IMR-90 (cell line): Measurements from ENCODE around the gene TIE1. TPM values are rescaled to one million over a fixed set of nuclear protein-coding genes. Genes with fewer than 3 reads are reported as not detected.

Source experiments
- ATAC-seq: fragments of 200-7000 bp; cut with Tn5 transposase; 2 replicates; pipeline ENCODE4 v1.9.1; 2020; ENCODE audit warnings: low read depth, mild to moderate bottlenecking, moderate library complexity
- BruUV-seq: library from RNA; stranded (reverse); fragments of 400-500 nt; replicated peaks from 2 replicates; lab custom pipeline; 2021; lab: Mats Ljungman, UMichigan
- CTCF ChIA-PET: fragments of 300-600 bp; formaldehyde crosslinking; extraction: SDS; loops from one replicate; lab custom pipeline; 2021; ENCODE audit warnings: antibody characterized with exemption; lab: Yijun Ruan, JAX
- POLR2A ChIA-PET: fragments of 300-600 bp; sonication (Branson Sonifier 250); formaldehyde crosslinking; loops from one replicate; lab custom pipeline; 2022; ENCODE audit warnings: antibody characterized with exemption; ENCODE audit not compliant: unreplicated experiment; lab: Charles Lee
- DNase-seq: peaks from one replicate; pipeline ENCODE4 v3.0.0; 2013
- H2AFZ ChIP-seq: replicated peaks from 2 replicates; pipeline ENCODE3; 2013; ENCODE audit warnings: low read length, mild to moderate bottlenecking; ENCODE audit not compliant: poor library complexity
- H2AK5ac ChIP-seq: 2 replicates; pipeline ENCODE4 v1.6.1; 2013; ENCODE audit warnings: low read depth, low read length, inconsistent platforms
- H2AK9ac ChIP-seq: replicated peaks from 2 replicates; pipeline ENCODE3; 2013; ENCODE audit warnings: mild to moderate bottlenecking, low read depth, low read length, moderate library complexity; ENCODE audit not compliant: poor library complexity
- H2BK120ac ChIP-seq: 2 replicates; pipeline ENCODE4 v1.6.1; 2013; ENCODE audit warnings: low read depth, low read length, inconsistent platforms
- H2BK15ac ChIP-seq: 3 replicates; pipeline ENCODE4 v1.6.1; 2013; ENCODE audit warnings: low read depth, low read length, inconsistent platforms
- H2BK20ac ChIP-seq: 2 replicates; pipeline ENCODE4 v1.6.1; 2013; ENCODE audit warnings: low read depth, mild to moderate bottlenecking, inconsistent platforms, low read length, moderate library complexity
- H2BK5ac ChIP-seq: 2 replicates; pipeline ENCODE4 v1.6.1; 2013; ENCODE audit warnings: mild to moderate bottlenecking, low read depth, low read length, inconsistent platforms; ENCODE audit not compliant: poor library complexity, severe bottlenecking
- H3K14ac ChIP-seq: replicated peaks from 2 replicates; pipeline ENCODE4 v1.6.1; 2013; ENCODE audit warnings: low read depth, low read length, inconsistent platforms
- H3K18ac ChIP-seq: 2 replicates; pipeline ENCODE4 v1.6.1; 2013; ENCODE audit warnings: low read depth, low read length, control low read depth
- H3K23ac ChIP-seq: 2 replicates; pipeline ENCODE4 v1.6.1; 2013; ENCODE audit warnings: low read depth, low read length, inconsistent platforms
- H3K27ac ChIP-seq: 2 replicates; pipeline ENCODE4 v1.5.1; 2013; ENCODE audit warnings: mild to moderate bottlenecking, control low read depth, low read length; ENCODE audit not compliant: insufficient read depth
- H3K27me3 ChIP-seq: 2 replicates; pipeline ENCODE4 v1.6.1; 2013; ENCODE audit warnings: low read length; ENCODE audit not compliant: control insufficient read depth, insufficient read depth
- H3K36me3 ChIP-seq: 2 replicates; pipeline ENCODE4 v1.6.1; 2013; ENCODE audit warnings: low read length, mixed read lengths; ENCODE audit not compliant: control insufficient read depth, insufficient read depth
- H3K4ac ChIP-seq: 2 replicates; pipeline ENCODE4 v1.6.1; 2013; ENCODE audit warnings: low read depth, low read length, inconsistent platforms
- H3K4me1 ChIP-seq: 2 replicates; pipeline ENCODE4 v1.6.1; 2013; ENCODE audit warnings: low read length, mixed read lengths; ENCODE audit not compliant: control insufficient read depth, insufficient read depth
- H3K4me2 ChIP-seq: 2 replicates; pipeline ENCODE4 v1.6.1; 2013; ENCODE audit warnings: low read depth, mild to moderate bottlenecking, control low read depth, low read length, moderate library complexity
- H3K4me3 ChIP-seq: 2 replicates; pipeline ENCODE4 v1.5.1; 2013; ENCODE audit warnings: low read depth, mild to moderate bottlenecking, control low read depth, low read length, moderate library complexity; ENCODE audit not compliant: insufficient read depth
- H3K56ac ChIP-seq: 2 replicates; pipeline ENCODE4 v1.6.1; 2013; ENCODE audit warnings: low read length, inconsistent platforms; ENCODE audit not compliant: insufficient read depth; ENCODE audit errors: extremely low read depth
- H3K79me1 ChIP-seq, 2 experiments: 2 replicates each; pipeline ENCODE4 v1.6.1; 2013; ENCODE audit warnings: low read length in 2 of 2, inconsistent platforms in 1 of 2, low read depth in 1 of 2
- H3K9ac ChIP-seq: 2 replicates; pipeline ENCODE4 v1.6.1; 2013; ENCODE audit warnings: low read depth, low read length, control low read depth
- H3K9me1 ChIP-seq: 2 replicates; pipeline ENCODE4 v1.6.1; 2013; ENCODE audit warnings: low read length, inconsistent platforms; ENCODE audit not compliant: insufficient read depth
- H3K9me3 ChIP-seq: 2 replicates; pipeline ENCODE4 v1.6.1; 2013; ENCODE audit warnings: low read length; ENCODE audit not compliant: control insufficient read depth, insufficient read depth
- H4K20me1 ChIP-seq: 2 replicates; pipeline ENCODE4 v1.6.1; 2013; ENCODE audit warnings: low read length, inconsistent platforms; ENCODE audit not compliant: insufficient read depth
- H4K5ac ChIP-seq: 2 replicates; pipeline ENCODE4 v1.6.1; 2013; ENCODE audit warnings: mild to moderate bottlenecking, low read depth, low read length, control low read depth
- H4K8ac ChIP-seq, 2 experiments: 2 replicates each; pipeline ENCODE4 v1.6.1; 2013; ENCODE audit warnings: low read depth in 2 of 2, low read length in 2 of 2, control low read depth in 1 of 2, inconsistent platforms in 1 of 2
- H4K91ac ChIP-seq: 2 replicates; pipeline ENCODE4 v1.6.1; 2013; ENCODE audit warnings: low read depth, low read length, inconsistent platforms; ENCODE audit not compliant: insufficient read depth
- BHLHE40 ChIP-seq: fragments of 150-350 bp; IDR thresholded peaks from 2 replicates; pipeline ENCODE4 v1.6.1; 2016; ENCODE audit warnings: mild to moderate bottlenecking, low read depth, low read length
- CEBPB ChIP-seq: IDR thresholded peaks from 2 replicates; pipeline ENCODE4 v1.6.1; 2012; ENCODE audit warnings: low read depth, low read length, improper control_type of control experiment
- CHD1 ChIP-seq: IDR thresholded peaks from 2 replicates; pipeline ENCODE4 v1.6.1; 2012; ENCODE audit warnings: low read depth, low read length, improper control_type of control experiment
- ELK1 ChIP-seq: fragments of 150-350 bp; IDR thresholded peaks from 2 replicates; pipeline ENCODE4 v1.6.1; 2016; ENCODE audit warnings: low read depth, mild to moderate bottlenecking, low read length, moderate library complexity, borderline replicate concordance
- FOS ChIP-seq: fragments of 150-350 bp; IDR thresholded peaks from 2 replicates; pipeline ENCODE4 v1.6.1; 2016; ENCODE audit warnings: low read depth, low read length
- MAFK ChIP-seq: IDR thresholded peaks from 2 replicates; pipeline ENCODE4 v1.6.1; 2012; ENCODE audit warnings: low read depth, low read length, improper control_type of control experiment
- MAZ ChIP-seq: IDR thresholded peaks from 2 replicates; pipeline ENCODE4 v1.6.1; 2012; ENCODE audit warnings: low read depth, mild to moderate bottlenecking, low read length, improper control_type of control experiment, moderate library complexity, borderline replicate concordance
- MXI1 ChIP-seq: IDR thresholded peaks from 2 replicates; pipeline ENCODE4 v1.6.1; 2012; ENCODE audit warnings: low read depth, mild to moderate bottlenecking, low read length, moderate library complexity, borderline replicate concordance
- NFE2L2 ChIP-seq: fragments of 150-350 bp; IDR thresholded peaks from 2 replicates; pipeline ENCODE4 v1.6.1; 2016; ENCODE audit warnings: low read depth, mild to moderate bottlenecking, low read length
- POLR2A ChIP-seq: IDR thresholded peaks from 2 replicates; pipeline ENCODE4 v1.6.1; 2012; ENCODE audit warnings: mild to moderate bottlenecking, low read depth, low read length
- RAD21 ChIP-seq: IDR thresholded peaks from 2 replicates; pipeline ENCODE4 v1.6.1; 2012; ENCODE audit warnings: low read length, improper control_type of control experiment
- RCOR1 ChIP-seq: IDR thresholded peaks from 2 replicates; pipeline ENCODE4 v1.6.1; 2012; ENCODE audit warnings: mild to moderate bottlenecking, low read length, improper control_type of control experiment; ENCODE audit not compliant: insufficient replicate concordance
- SMC3 ChIP-seq: fragments of 150-350 bp; IDR thresholded peaks from 2 replicates; pipeline ENCODE4 v1.6.1; 2016; ENCODE audit warnings: low read depth, mild to moderate bottlenecking, antibody characterized with exemption, low read length, moderate library complexity
- USF2 ChIP-seq: fragments of 150-350 bp; IDR thresholded peaks from 2 replicates; pipeline ENCODE4 v1.6.1; 2017; ENCODE audit warnings: mild to moderate bottlenecking, antibody characterized with exemption, low read length, low read depth
- WGBS, 2 experiments: methylation state at CpG; one replicate each; pipeline versions ENCODE4 v1.1.5 to v1.1.7; 2013; ENCODE audit warnings: missing lambda C conversion rate in 2 of 2; ENCODE audit not compliant: insufficient read length in 1 of 2; ENCODE audit errors: extremely low coverage in 2 of 2; 5-methylcytosine and 5-hydroxymethylcytosine counted together
- dilution Hi-C: fragments of 300-500 bp; cut with HindIII; formaldehyde crosslinking; loops from one replicate; pipeline ENCODE4 v1.14.3; 2018; ENCODE audit warnings: low sequenced_read_pairs; ENCODE audit not compliant: unreplicated experiment
- in situ Hi-C: fragments of 300-500 bp; cut with MboI; formaldehyde crosslinking; loops from 3 replicates; pipeline ENCODE4 v1.14.3; 2019; ENCODE audit warnings: low sequenced_read_pairs, inconsistent platforms, mixed read lengths
- intact Hi-C: fragments of 100-400 bp; cut with micrococcal nuclease; formaldehyde crosslinking; loops from 2 replicates; pipeline ENCODE4 v1.10.0; 2022
- polyA plus RNA-seq, 3 experiments: library from polyadenylated mRNA; depleted of rRNA; stranded (reverse); fragments of >200 nt; gene quantifications; 2 replicates each; pipeline ENCODE4 v1.2.3, GENCODE V29; 2012; ENCODE audit warnings: low replicate concordance in 1 of 3
- total RNA-seq: library from RNA; depleted of rRNA; stranded (reverse); fragments of >200 nt; gene quantifications from 2 replicates; pipeline ENCODE4 v1.2.3, GENCODE V29; 2012

Gene TIE1
- total and polyA plus RNA-seq, 2 of the 4 experiments (the other 2 are of a cell fraction) = 2.3 to 7.5 TPM

GRCh38 chr1:43367026-43367903 is 66.5 kb downstream of the TIE1 start:
- Histone ChIP-seq H3K4ac (peak overlapping the region; percentile 99), H4K20me1 (peaks cover 23% of the 10 kb centered on the region), H2BK15ac (no peak overlapping the region), H3K9ac (peak overlapping the region; percentile 90), H2AFZ (peak overlapping the region; percentile 98), H2BK20ac (peak overlapping the region; percentile 67), H4K91ac (peak overlapping the region; percentile 93), H4K8ac (peak overlapping the region; percentile 90 to 97), H2AK5ac (peak overlapping the region; percentile 99), H3K4me1 (peaks cover 13% of the 10 kb centered on the region), H3K18ac (peak overlapping the region; percentile 42), H3K79me1 (peaks cover 27 to 75% of the 10 kb centered on the region in 2 experiments), H4K5ac (peak overlapping the region; percentile 51), H2BK120ac (peak overlapping the region; percentile 77), H3K14ac (peak overlapping the region; percentile 99), H3K27me3 (no peaks in the 10 kb centered on the region), H3K23ac (peak overlapping the region; percentile 97), H3K36me3 (peaks cover 32% of the 10 kb centered on the region), H3K4me3 (peak overlapping the region; percentile 80), H2BK5ac (peak overlapping the region; percentile 91), H3K4me2 (peak overlapping the region; percentile 87), H3K27ac (peak overlapping the region; percentile 93), H3K9me3 (no peaks in the 10 kb centered on the region), H3K56ac (peak overlapping the region; percentile 99), H2AK9ac (peak overlapping the region; percentile 100), H3K9me1 (peaks cover 12% of the 10 kb centered on the region)
- in situ Hi-C loops = no loop called here
- ATAC-seq (peak; percentile 75), DNase-seq (no peak)
- no TSS peak for BruUV-seq
- CTCF ChIA-PET = interaction anchor here (0.6 to 1.0 kb wide), 2 partner anchors 18 to 210 kb away, joined by 3 read pairs; no protein-coding TSS in a partner anchor
- dilution Hi-C loops = no loop called here
- intact Hi-C loops = no loop called here
- POLR2A ChIA-PET = interaction anchor here (1.4 kb wide), 1 partner anchor 9 kb away, joined by 4 read pairs; the partner anchor contains the start of gene CDC20
- 3% methylated on average over 14 of the region's 48 CpGs; no CpG with 5 or more reads in 1 of the 2 experiments for WGBS, 2 experiments
- TF ChIP-seq RAD21 = no peak
- peak; percentile 80; the same call in 1 of the 2 replicates for TF ChIP-seq MXI1
- TF ChIP-seq MAZ = no peak
- no peak for TF ChIP-seq NFE2L2
- TF ChIP-seq MAFK = no peak
- TF ChIP-seq CHD1 = no peak; the same call in 1 of the 2 replicates
- TF ChIP-seq BHLHE40 = peak; percentile 63; the same call in 1 of the 2 replicates
- no peak for TF ChIP-seq USF2
- no peak for TF ChIP-seq FOS
- 0 out of 2 replicates have a peak, but pooled peaks have one; percentile 26 for TF ChIP-seq POLR2A
- no peak for TF ChIP-seq CEBPB
- TF ChIP-seq ELK1 = no peak
- peak; percentile 18 for TF ChIP-seq RCOR1
- TF ChIP-seq SMC3 = no peak
